Measurements from ENCODE around the gene CAMK2A.

CAMK2A gene

DNA sequence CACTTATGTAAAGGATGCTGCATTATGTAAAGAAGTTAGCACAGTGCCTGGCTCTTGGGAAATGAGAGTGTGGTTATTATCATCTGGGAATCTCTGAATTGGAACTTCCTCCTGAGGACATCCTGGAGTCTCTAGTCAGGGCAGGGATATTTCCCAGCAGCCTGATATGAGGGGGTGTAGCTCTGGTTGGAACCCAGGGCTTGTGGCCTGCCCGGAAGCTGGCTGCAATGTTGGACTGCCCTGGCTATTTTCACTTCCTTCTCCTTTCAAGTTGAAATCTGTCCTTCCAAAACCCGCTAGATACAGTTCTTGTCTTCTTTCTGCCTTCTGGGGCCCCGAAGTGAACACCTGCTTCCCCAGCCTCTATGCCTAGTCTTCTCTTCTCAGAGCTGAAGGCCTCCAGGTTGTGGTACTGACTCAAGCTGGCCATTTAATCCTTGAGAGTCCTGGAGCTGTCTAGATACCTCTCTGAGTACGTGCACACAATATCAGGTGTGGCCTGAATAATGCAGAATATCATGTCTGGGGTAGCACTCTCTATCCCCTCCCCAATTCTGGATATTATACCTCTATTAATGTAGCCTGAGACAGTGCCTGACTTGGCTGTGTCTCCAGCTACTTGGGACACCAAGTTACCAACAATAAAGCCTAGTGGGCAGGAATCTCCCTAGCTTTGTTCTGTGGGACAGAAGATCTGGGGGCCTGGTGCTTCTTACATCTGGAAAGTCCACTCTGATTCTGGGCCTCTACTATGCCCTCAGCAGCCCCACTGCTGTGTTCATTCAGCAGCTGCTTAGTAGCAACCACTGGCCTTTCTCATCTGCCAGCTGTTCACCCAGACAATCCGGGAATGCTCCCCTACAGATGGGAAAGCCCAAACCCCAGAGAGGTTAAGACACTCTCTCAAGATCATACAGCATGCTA, 54.7 kb downstream of the CAMK2A start:
- TF ChIP-seq SIN3A (IDR thresholded peaks at IDR 0.05; ENCODE audit: borderline replicate concordance, insufficient read depth, low read length), result no peak
- TF ChIP-seq, protein P1, sequence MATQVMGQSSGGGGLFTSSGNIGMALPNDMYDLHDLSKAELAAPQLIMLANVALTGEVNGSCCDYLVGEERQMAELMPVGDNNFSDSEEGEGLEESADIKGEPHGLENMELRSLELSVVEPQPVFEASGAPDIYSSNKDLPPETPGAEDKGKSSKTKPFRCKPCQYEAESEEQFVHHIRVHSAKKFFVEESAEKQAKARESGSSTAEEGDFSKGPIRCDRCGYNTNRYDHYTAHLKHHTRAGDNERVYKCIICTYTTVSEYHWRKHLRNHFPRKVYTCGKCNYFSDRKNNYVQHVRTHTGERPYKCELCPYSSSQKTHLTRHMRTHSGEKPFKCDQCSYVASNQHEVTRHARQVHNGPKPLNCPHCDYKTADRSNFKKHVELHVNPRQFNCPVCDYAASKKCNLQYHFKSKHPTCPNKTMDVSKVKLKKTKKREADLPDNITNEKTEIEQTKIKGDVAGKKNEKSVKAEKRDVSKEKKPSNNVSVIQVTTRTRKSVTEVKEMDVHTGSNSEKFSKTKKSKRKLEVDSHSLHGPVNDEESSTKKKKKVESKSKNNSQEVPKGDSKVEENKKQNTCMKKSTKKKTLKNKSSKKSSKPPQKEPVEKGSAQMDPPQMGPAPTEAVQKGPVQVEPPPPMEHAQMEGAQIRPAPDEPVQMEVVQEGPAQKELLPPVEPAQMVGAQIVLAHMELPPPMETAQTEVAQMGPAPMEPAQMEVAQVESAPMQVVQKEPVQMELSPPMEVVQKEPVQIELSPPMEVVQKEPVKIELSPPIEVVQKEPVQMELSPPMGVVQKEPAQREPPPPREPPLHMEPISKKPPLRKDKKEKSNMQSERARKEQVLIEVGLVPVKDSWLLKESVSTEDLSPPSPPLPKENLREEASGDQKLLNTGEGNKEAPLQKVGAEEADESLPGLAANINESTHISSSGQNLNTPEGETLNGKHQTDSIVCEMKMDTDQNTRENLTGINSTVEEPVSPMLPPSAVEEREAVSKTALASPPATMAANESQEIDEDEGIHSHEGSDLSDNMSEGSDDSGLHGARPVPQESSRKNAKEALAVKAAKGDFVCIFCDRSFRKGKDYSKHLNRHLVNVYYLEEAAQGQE (IDR thresholded peaks at IDR 0.05; ENCODE audit: insufficient read depth in 1 of 2, low read depth in 2 of 2, low read length in 2 of 2), result no peak
- no peak for TF ChIP-seq TAF1 (IDR thresholded peaks at IDR 0.05; ENCODE audit: borderline replicate concordance, insufficient read depth, low read length)
- no peak for TF ChIP-seq POLR2AphosphoS5 (IDR thresholded peaks at IDR 0.05; ENCODE audit: low read depth, low read length)
- no peak for TF ChIP-seq FOXP2 (optimal IDR thresholded peaks at IDR 0.05; ENCODE audit: borderline replicate concordance, extremely low read depth, extremely low read length, insufficient read depth)

DNA sequence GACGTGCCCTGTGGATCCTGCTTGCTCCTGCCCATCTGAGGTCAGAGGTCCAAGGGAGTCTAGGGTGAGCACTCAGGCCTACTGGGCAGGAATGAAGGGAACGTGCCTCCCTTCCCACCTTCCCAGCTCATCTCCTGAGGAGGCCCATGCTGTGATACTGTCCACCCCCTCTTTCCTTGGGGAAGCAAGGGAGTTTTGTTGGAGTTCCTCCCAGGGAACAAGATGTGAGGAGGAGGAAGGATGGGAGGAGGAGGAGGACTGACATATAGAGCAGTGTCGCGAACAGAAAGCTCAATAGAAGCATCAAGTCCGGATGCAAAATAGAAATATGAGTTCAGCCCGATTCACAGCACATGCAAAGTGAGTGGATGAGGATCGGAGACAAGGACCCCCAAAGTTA, 58.7 kb downstream of the CAMK2A start:
- TF ChIP-seq TAF1 (IDR thresholded peaks at IDR 0.05; ENCODE audit: borderline replicate concordance, insufficient read depth, low read length), result no peak
- no peak for TF ChIP-seq POLR2AphosphoS5 (IDR thresholded peaks at IDR 0.05; ENCODE audit: low read depth, low read length)
- TF ChIP-seq SIN3A (IDR thresholded peaks at IDR 0.05; ENCODE audit: borderline replicate concordance, insufficient read depth, low read length), result no peak
- TF ChIP-seq, protein P1 (IDR thresholded peaks at IDR 0.05; ENCODE audit: insufficient read depth in 1 of 2, low read depth in 2 of 2, low read length in 2 of 2), result no peak
- TF ChIP-seq FOXP2 (optimal IDR thresholded peaks at IDR 0.05; ENCODE audit: borderline replicate concordance, extremely low read depth, extremely low read length, insufficient read depth), result no peak

DNA sequence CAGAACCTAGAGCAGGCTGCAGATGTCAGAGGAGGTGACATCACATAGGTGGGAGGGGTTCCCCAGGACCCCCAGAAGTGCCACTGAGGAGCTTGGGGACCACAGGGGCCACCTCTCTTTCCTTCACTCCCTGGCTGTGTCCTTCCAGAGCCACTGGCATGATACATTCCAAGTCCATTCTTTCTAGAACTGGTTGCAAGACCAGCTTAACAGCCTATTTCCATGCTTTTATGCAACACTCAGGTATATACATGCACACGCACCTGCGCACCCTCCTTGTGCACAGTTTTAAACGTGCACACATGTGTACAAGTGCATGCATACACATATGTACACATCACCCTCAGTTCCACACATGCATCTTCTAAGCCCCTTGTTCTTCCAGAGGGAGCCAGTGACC, 60.0 kb downstream of the CAMK2A start:
- no peak for TF ChIP-seq TAF1 (IDR thresholded peaks at IDR 0.05; ENCODE audit: borderline replicate concordance, insufficient read depth, low read length)

DNA sequence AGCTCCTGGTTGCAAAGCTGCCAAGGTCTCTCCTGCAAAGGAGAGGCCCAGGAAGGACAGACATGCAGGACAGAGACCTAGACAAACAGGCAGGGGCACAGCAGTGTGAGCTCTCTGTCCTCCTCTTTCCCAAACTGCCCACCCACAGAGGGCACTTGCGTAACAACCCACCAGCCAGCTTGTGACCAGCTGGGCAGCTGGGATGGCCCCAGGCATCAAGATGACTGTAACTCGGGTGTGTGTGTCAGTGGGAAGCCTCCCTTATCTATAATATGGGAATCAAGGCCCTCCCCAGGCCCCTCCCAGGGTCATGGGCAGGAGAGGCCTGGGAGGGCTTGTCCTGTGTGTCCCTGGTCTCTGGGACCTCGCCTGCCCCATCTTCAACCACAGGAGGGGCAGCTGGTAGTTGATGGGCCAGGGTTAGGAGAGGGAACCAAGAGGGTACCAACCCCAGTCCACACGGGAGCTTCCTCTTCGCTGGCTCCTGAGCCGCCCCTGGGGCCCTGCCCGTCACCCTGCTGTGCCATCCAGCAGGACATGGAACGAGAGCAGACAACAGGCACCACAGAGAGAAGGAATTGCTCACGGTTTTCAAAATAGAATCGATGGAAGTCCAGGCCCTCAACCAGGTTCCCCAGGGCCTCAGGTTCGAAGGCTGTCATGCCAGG, 61.8 kb downstream of the CAMK2A start:
- no peak for TF ChIP-seq SIN3A (IDR thresholded peaks at IDR 0.05; ENCODE audit: borderline replicate concordance, insufficient read depth, low read length)
- TF ChIP-seq TAF1 (IDR thresholded peaks at IDR 0.05; ENCODE audit: borderline replicate concordance, insufficient read depth, low read length), result no peak
- TF ChIP-seq POLR2AphosphoS5 (IDR thresholded peaks at IDR 0.05; ENCODE audit: low read depth, low read length), result no peak
- no peak for TF ChIP-seq FOXP2 (optimal IDR thresholded peaks at IDR 0.05; ENCODE audit: borderline replicate concordance, extremely low read depth, extremely low read length, insufficient read depth)
- TF ChIP-seq, protein P1 (IDR thresholded peaks at IDR 0.05; ENCODE audit: insufficient read depth in 1 of 2, low read depth in 2 of 2, low read length in 2 of 2), result no peak

DNA sequence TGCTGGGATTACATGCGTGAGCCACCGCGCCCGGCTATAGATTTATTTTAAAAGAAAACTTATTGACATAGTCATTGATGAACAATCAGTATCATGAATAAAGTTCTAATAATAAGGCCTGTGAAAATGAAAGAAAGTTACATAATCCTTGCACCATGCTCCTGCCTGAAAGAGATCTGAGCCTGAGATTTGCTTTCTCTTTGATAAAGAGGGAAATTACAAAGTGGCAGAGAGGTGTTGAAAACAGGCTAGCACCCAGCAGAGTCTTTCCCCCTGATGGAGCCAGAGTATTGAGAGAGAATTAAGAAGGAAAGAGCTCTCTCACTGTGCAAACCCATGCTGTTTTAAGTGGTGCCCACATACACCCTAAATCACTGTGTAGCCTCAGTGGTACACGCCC, 62.5 kb downstream of the CAMK2A start:
- TF ChIP-seq POLR2AphosphoS5 (IDR thresholded peaks at IDR 0.05; ENCODE audit: low read depth, low read length) (no peak), SIN3A (IDR thresholded peaks at IDR 0.05; ENCODE audit: borderline replicate concordance, insufficient read depth, low read length) (no peak), FOXP2 (optimal IDR thresholded peaks at IDR 0.05; ENCODE audit: borderline replicate concordance, extremely low read depth, extremely low read length, insufficient read depth) (no peak), TAF1 (IDR thresholded peaks at IDR 0.05; ENCODE audit: borderline replicate concordance, insufficient read depth, low read length) (no peak)
- TF ChIP-seq, protein P1 (IDR thresholded peaks at IDR 0.05; ENCODE audit: insufficient read depth in 1 of 2, low read depth in 2 of 2, low read length in 2 of 2), result no peak

Data from PFSK-1 (cell line).